GM23248 (cell line): ENCODE measurements around the gene TTLL3.

Source experiments
- EZH2 ChIP-seq: fragments of 200-600 bp; sonication (generic); IDR thresholded peaks from 2 replicates; pipeline ENCODE4 v1.6.1; 2018; ENCODE audit warnings: antibody characterized with exemption, mild to moderate bottlenecking; ENCODE audit not compliant: insufficient read depth, poor library complexity, severe bottlenecking
- EZH2phosphoT487 ChIP-seq: fragments of 200-600 bp; sonication (generic); IDR thresholded peaks from 2 replicates; pipeline ENCODE4 v1.6.1; 2018; ENCODE audit warnings: antibody characterized with exemption, moderate library complexity, mild to moderate bottlenecking, low read depth; ENCODE audit not compliant: insufficient read depth

- TF ChIP-seq EZH2phosphoT487 = no peak
- TF ChIP-seq EZH2 = no peak
Observed at GRCh38 chr3:9781978-9782603, 28.0 kb upstream of the TTLL3 start.
